ENCODE data around the gene CTSE. TPM values are rescaled to one million over a fixed set of nuclear protein-coding genes. Genes with fewer than 3 reads are reported as not detected.
"Not testable (repeated sequence)": the region's sequence is repeated elsewhere in the genome, so short reads cannot be mapped to it uniquely, and the experiment has no call there.

The CTSE gene
- polyA plus RNA-seq, 3 donors, result 0.10 to 0.43 (median 0.19) TPM

DNA sequence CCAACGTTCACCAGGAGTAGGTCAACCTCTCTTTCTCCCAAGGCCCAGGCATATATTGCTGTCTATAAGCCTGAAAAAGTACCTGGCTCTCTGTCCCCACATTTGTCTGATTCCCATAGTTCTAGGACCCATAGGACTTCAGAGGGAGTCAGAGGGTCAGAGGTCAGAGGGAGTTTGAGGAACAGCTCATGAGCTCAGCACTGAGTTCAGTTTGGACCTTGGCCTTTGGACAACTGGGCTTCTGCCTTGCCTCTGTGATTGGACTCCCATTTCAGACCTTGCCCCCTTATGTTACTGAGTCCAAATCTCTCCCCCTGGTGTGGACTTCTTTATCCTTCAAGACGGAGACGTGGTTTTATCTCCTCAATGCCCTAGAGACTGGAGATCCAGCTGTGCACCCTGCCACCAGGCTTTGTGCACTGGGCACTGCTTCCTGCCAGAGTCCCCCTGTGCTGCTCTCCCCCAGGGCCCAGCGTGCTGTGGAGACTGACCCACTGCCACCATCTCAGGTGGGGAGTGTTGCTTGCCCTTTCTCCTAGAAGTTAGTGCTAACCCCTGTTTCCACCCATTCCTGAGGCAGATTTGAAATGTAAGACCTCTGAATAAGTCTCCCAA, 3.2 kb downstream of the CTSE start:
- no peak for DNase-seq

DNA sequence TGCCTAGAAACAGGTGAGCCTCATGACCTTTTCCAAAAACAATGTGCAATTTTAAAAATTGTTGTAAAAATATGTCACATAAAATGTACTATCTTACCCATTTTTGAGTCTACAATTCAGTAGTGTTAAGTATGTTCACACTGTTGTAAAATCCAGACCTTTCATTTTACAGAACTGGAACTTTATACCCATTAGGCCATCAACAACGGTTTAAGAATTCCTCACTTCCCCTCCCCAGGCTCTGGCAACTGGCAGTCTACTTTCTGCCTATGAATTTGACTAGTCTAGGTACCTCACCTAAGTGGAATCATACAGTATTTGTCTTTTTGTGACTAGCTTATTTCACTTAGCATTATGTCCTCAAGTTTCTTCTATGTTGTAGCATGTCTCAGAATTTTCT, 8.6 kb downstream of the CTSE start:
- DNase-seq, result no peak

DNA sequence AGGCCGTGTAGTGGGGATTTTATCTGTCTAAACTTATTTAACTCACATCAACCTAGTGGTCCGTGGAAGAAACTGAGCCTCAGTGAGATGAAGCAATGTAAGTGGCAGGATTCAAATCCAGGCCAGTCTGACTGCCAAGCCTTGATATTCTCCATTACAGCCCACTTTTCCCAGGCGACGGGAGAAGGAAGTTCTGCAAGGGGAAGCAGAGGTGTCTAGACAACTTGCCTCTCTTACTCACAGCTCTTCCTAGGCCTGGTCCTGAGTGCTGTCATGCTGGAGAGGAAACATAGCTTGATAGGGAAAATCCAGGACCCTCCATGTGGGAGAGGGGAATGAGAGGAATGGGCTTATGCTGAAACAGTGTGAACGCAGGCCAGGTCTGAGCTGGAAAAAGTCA, 9.1 kb downstream of the CTSE start:
- DNase-seq, result no peak

DNA sequence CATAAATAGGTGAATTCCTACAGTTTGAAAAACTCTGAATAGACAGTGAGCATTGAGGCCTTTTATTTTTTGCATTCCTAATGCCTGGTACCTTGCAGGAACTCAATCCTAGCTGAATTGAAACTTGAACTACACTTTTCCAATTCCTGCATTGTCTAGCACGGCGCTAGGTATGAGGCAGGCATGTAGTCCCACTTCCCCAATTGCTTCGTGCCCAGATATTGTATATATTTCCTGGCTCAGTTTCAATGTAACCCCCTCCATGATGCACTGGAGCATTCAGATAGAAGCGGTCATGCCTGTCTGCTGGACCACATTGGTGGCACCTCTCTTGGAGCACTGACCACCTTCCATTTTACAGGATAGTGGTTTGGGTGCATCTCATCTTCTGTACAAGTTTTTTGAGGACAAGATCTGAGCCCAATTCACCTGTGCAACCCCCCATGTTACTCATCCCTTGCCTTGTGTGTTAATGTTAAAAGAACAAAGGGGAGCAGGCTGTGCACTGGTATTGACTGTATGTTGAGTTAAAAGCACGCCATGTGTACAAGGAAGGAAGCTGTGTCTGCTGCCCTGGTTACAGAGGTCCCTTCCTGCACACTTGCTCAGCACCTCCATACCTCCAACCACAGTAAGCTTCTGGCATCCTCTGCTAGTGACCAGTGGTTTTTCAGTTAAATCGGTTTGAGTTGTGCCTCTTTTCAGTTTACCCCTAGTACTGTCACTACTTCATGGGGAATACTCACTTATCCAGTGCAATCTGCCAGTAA, 10.5 kb downstream of the CTSE start:
- DNase-seq, result no peak

DNA sequence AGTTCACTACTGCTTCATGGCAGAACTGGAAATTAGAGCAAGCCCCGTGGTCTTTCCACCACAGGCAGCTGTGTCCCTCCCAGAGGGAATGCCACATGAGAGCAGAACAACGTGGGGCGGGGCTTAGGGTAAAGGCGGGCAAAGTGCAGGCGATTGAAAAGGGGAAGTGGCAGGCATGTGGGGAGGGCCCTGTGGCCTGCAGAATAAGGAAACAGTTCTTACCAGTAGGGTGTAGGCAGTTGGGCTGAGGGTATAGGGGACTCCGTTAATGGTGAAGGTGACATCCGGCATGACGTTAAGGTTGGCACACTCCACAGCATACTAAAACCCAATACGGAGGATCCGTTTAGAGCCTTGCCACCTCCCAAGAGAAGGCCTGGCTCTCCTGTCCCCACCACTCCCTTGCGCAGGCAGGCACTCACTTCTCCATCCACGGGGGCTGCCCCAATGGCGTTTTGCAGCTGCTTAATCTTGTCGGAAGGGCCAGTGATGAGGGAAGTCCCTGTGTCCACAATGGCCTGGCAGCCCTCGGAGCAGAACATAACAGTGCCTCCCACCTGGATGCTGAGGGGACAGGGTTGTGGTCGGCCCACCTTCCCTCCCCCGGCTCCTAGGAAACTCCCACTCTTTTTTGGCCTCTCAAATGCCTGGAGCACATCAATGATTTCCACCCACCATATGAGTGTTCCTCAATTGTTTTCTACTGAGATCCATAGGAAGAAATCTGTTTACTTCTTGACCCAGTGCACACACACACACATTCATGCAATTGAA, 11.4 kb downstream of the CTSE start:
- no peak for DNase-seq

DNA sequence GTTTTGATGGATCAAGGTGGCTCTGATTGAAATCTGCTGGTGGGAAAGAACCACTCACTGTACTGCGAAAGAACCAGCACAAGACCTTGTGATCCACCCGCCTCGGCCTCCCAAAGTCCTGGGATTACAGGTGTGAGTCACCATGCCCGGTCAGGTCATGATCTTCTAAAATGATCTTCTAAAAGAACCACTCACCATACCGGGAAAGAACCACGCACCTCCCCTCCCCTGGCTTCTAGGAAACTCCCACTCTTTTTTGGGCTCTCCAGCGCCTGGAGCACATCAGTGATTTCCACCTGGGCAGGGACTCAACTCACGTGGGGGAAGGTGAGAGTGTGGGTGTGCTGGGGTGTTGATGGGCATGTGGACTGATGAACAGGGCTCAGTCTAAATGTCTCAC, 12.6 kb downstream of the CTSE start:
- DNase-seq, result no peak

DNA sequence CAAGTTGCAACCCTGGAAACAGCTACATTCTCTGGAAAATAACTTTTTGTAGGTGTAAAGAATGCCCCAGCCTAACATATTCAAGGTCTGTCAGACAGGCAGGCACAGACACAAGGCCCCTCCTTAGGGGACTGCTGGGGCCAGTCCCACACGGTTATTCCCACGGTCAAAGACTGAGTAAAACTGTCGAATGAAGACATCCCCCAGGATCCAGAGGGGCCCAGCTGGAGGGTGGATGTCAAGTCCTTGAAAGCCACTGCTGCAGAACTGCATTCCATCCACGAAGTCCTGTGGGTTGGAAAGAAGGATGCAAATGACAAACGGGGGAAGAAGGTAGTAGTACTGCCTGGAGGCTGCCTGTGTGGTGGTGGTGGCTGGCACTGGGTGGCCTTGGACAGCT, 13.6 kb downstream of the CTSE start:
- no peak for DNase-seq

DNA sequence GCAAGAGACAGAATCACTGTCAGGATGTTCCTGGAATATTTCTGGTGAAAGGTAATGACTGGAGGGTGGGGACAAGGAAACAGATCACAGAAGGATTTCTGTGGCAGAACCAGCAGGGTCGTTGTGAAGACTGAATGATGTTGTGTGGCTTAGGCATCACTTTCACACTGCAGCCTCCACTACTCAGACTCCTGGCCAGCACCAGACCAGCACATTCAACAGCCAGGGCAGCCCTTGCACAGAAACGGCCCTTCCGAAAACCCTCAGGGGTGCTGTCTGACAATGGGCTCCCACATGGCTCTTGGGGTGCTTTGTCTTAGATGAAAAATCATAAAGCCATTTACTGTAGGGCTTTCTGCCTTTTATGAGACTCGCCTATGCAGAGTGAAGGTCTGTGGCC, 16.7 kb downstream of the CTSE start:
- no peak for DNase-seq

DNA sequence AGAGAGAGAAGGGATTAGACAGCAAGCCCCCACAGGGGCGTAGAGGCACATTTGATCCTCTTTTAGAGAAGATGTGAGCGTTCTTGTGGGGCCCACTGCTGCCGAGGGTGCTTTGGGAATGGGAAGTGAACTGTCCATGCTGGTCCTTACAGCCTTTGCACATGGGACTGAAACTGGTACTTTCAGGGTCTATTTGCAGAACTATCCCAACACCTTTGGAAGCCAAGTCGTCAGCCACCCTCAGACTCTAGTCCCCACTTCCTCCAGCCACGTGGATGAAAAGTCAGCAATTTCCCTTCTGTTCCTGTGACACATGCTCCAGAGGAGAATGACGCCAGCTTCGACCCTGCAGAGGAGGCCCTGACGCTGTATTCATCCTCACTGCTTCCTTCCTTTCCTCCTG, 17.9 kb downstream of the CTSE start:
- no peak for DNase-seq

DNA sequence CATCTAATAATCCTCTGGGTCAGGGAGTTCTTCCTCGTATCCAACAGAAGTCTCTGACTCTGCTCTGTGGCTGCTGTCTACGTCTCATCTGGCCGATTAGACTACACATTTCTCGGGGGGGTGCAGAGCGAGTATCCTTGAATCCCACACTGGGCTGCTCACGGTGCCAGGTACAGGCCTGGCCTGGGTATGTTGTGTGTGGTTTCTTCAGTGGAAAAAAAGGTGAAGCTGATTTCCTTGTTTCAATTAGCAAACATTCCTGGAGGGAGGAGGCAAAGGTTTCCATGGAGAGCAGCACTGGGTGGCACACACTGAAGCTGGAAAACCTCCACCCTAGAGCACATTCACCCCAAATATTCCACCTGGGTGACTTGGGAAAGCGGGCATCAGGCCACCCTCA, 18.5 kb downstream of the CTSE start:
- no peak for DNase-seq

DNA sequence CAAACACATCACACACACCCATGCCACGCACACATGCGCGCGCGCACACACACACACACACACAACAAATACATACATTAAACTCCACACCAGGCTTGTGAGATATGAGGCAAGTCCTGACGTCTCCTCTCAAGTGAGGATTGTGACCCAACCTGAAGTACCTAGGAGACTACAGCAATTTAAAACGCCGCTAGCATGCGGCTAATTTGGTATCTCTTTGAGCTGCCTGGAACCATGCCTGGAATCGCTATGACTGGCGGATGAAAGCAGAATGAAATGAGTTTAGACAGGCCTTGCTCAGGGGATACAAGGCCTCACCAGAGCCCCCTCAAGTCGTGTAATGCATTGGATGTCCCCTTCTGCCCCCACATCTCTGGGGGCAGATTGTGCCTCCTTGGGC, 18.9 kb downstream of the CTSE start:
- DNase-seq, result no peak

DNA sequence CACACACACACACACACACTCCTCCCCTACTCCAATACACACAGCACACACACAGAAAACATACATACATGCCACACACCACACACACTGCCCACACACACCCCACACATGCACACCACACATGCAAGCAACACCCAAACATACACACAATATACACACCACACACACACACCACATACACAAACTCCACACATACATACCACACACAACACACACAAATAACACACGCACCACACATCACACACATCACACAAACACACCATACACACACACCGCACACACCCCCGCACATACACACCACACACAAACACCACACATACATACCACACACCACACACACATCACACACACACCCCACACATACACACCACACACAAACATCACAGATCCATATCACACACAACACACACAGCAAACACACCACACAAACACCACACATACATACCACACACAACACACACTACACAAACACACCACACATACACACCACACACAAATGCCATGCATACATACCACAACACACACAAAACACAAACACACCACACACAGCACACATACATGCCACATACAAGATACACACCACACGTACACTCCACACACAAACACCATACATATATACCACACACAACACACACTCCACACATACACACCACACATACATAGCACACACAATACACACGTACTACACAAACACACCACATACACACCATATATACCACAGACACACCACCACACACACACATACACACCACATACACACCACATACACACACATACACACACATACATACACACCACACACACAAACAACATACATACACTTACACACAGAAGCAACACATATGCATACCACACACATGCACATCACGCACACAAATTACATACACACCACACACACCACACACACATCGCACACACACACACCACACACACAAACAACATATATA, 19.6 kb downstream of the CTSE start:
- DNase-seq, result no peak

DNA sequence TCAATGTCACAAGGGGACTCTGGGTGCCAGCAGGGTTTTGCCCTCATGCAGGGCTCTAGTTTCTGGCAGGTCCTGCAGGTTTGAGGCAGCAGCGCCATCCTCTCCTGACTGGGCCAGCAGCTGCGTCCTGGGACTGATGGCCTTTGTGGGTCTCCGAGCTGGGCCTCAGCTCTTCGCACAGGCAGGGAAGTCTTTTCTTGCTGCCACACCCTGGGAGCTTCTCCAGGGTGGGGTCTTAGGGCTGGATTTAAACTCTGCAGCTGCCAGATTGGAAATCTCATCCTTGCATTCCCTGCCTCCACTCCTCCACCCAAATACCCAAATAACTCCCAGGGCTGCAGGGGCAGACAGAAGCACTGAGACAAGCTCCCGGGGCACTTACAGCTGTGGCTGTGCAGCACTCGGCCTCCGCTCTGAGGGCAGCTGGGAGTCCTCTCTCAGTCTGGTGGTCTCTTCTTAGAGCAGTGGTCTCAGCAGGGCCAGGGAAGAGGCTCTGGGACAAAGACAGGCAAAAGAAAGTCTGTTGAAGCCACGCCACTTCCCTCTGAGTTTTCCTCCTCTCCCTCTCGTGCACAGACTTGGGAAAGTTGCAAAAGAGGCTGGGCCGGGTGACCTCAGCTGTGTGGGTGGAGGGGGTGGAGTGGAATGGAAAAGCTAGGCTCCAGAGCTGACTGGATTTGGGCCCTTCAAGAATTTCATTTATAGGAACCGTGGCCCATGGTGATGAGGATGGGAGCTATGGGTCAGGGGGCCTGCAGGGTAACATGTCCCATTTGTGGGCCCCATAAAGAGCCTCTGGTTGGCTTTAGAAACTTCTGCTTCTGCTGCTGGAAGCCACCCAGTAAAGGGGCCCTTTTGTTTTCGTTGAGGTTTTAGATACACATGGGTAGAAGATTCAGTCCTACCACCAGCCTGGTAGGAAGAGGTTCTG, 20.6 kb downstream of the CTSE start, which contains the start of gene RAB7B:
Gene RAB7B, minus strand, starts transcription at position 525 of the 931 bp plus-strand sequence. CDS start 9,260 bp downstream, outside the sequence.
- DNase-seq, result peak; percentile 35

DNA sequence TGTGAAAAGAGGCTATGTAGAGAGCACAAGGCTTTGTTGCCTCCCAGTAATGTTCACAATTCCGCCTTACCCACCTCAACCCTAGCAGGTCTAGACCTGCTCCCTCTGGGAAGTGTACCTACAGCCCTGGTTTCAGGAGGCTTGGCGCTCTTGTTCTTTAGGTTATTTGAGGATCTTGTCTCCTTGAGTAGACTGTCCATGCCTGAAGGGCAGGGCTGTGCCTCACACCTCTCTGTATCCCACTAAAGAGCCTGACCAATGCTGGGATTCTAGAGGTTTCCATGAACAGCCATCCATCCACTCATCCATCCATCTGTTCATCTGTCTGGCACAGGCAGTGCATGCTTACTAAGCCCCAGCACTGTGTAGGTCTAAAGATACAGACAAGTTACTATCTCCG, 21.5 kb downstream of the CTSE start:
- DNase-seq, result no peak

DNA sequence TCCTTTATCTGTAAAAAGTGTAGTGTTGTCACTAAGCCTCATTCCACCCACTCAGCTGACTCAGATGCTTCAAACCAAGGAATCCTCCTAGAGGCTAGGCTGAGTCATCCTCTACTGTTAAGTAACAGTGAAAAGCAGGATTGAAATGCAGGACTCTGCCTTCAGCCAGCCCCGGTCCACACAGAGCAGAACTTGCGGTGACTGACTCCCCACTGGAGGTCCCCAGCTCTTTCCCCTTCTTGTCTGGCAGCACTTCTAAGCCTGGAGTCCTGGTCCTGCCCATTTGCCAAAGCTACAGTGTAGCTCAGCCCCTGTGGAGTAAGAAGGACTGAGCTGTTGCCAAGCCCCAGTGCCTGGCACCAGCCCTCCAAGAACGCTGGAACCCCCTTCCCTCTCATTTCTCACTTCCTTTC, 22.2 kb downstream of the CTSE start:
- no peak for DNase-seq

DNA sequence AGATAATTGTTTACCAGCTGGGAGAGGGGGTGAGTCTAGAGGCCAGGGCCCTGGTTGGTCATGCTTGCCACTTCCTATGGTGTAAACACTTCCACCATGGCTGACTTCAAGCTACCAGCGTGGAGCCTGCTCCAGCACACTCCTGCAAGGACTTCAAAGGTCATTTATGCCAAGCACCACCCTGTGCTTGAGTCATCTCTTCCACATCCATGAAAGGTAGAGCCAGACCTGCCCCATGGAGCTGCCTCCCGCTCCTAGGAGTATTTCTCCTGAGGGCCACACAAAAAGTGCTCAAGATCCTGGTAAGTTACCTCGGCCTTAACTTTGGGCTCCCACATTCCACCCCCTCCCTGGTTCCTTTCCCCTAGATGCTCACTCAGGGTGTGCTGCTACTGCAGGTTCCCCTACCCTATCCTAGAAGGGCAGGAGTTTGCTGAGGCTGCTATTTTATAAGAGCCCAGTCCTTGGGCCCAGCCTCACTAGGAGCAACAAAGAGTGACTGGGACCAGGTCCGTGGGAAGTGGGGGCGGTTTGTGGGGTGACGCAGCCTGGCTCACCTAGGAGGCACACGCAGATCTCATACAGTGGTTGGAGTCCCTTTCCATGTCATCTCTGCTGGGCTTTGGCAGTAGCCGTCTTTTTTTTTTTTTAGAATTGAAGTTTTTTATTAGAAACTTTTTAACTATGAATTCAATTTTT, 22.9 kb downstream of the CTSE start:
- DNase-seq, result no peak

DNA sequence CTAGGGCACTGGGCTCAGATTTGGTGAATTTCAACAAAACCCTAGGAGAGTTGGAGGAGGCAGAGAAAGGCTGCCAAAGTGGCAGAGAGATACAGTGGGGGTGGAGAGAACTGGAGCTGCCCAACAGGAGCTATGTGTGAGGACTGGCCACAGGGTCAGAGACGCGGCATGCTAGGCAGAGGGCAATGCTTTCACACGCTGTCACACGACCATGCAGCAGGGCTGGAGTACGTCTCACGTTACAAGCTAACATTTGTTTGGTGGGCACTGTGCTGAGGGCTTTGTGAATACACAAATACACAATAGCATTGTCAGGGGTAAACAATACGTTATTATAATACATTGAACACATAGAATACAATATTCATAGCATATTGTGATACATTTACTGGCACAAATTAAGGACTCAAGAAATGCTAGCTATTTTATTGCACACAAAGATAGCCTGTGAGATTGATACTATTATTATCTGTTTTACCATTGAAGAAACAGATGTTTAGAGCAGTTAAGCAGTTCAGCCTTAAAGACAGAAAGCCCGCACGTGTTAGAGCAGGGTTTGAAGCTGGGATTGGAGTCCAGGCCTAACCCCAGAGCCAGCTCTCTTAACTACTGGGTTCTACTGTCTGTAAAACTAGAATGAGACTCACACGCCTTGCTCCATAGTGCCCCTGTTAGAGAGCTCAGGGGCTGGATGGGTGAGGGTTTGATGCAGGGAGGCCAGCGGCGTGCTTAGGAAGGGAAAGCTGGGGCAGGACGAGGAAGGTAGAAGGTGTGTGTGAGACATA, 25.0 kb downstream of the CTSE start:
- DNase-seq, result peak; percentile 28

DNA sequence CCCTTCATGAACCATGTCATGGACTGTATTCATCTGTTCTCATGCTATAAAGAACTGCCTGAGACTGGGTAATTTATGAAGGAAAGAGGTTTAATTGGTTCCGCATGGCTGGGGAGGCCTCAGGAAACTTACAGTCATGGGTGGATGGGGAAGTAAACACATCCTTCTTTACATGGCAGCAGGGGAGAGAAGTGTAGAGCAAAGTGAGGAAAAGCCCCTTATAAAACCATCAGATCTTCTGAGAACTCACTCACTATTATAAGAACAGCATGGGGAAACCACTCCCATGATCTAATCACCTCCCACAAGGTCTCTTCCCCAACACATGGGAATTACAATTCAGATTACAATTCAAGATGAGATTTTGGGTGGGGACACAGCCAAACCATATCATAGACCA, 27.1 kb downstream of the CTSE start:
- not testable (repeated sequence) for DNase-seq

DNA sequence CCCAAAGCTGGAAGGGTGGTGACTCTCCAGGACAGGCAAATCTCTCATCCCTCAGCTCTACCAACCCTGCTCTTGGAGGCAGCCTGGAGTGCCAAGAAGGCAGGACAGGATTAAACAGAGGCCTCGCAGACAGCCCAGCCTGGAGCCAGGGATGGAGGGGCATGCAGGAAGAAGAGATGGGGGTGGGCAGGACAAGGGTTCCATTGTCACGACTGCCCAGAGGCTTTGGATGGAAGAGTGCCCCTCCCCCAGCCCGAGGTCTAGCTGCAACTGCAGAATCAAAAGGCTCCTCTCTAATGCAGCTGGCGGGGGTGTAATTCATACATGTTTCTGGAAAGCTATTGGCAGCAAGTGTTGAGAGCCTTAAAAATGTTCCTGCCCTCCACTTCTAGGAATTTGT, 29.3 kb downstream of the CTSE start:
- DNase-seq, result no peak
